ENCODE data around the gene FADS1.

FADS1 gene

GRCh38 chr11:61844909-61845565 is 28.2 kb upstream of the FADS1 start:
- DNase-seq, result no peak

- no peak for DNase-seq
These were observed 25.7 kb upstream of the FADS1 start for GRCh38 chr11:61842528-61842820.

- DNase-seq, result no peak
These were observed 25.1 kb upstream of the FADS1 start for GRCh38 chr11:61841636-61842527.

- no peak for DNase-seq
These were observed 23.6 kb upstream of the FADS1 start for GRCh38 chr11:61840371-61840770.

- no peak for DNase-seq
These were observed 22.9 kb upstream of the FADS1 start for GRCh38 chr11:61839742-61840141.

GRCh38 chr11:61838921-61839320 is 22.1 kb upstream of the FADS1 start:
- DNase-seq, result no peak

GRCh38 chr11:61838501-61838900 is 21.7 kb upstream of the FADS1 start:
- no peak for DNase-seq

- no peak for DNase-seq
These were observed 20.7 kb upstream of the FADS1 start for GRCh38 chr11:61837411-61838005.

GRCh38 chr11:61836193-61836592 is 19.4 kb upstream of the FADS1 start:
- no peak for DNase-seq

GRCh38 chr11:61834278-61835048 is 17.7 kb upstream of the FADS1 start:
- DNase-seq, result peak; percentile 29 to 33

- no peak for DNase-seq
These were observed 17.1 kb upstream of the FADS1 start for GRCh38 chr11:61833926-61834277.

- no peak for DNase-seq
These were observed 16.7 kb upstream of the FADS1 start for GRCh38 chr11:61833471-61833870.

GRCh38 chr11:61832754-61833153 is 16.0 kb upstream of the FADS1 start:
- no peak for DNase-seq

- no peak for DNase-seq
These were observed 15.4 kb upstream of the FADS1 start for GRCh38 chr11:61832207-61832606.

- DNase-seq, result no peak
These were observed 13.7 kb upstream of the FADS1 start for GRCh38 chr11:61830237-61831105.

- DNase-seq, result no peak
These were observed 13.0 kb upstream of the FADS1 start for GRCh38 chr11:61829806-61830205.

- peak; percentile 29 to 36 for DNase-seq
These were observed 12.0 kb upstream of the FADS1 start for GRCh38 chr11:61828629-61829407.

GRCh38 chr11:61828379-61828628 is 11.5 kb upstream of the FADS1 start:
- DNase-seq, result no peak

GRCh38 chr11:61827571-61828378 is 11.0 kb upstream of the FADS1 start, which contains the start of gene FADS2:
Gene FADS2 (plus strand): TSS chr11:61828300. CDS start chr11:61828391, 91 bp downstream.
- DNase-seq, result peak; percentile 77 to 84

GRCh38 chr11:61826930-61827570 is 10.2 kb upstream of the FADS1 start:
- DNase-seq, result no peak
